Neural cell (in vitro differentiated cells): Measurements from ENCODE around the gene MAP4K2. TPM values are rescaled to one million over a fixed set of nuclear protein-coding genes. Genes with fewer than 3 reads are reported as not detected.
A peak's percentile ranks its signal among the peaks of the same experiment; 100 is the strongest.

Experiments
- H2AFZ ChIP-seq: fragments of 200-600, 300-800 bp; sonication (generic), shearing (Covaris generic); 2 replicates; pipeline ENCODE4 v1.6.0; 2014; ENCODE audit warnings: low read depth, mild to moderate bottlenecking, antibody characterized with exemption, low read length, moderate library complexity
- H3F3A ChIP-seq: fragments of 200-600 bp; shearing (Covaris generic); 2 replicates; pipeline ENCODE4 v1.6.1; 2016; ENCODE audit warnings: mild to moderate bottlenecking, moderate library complexity, mixed read lengths, antibody characterized with exemption, low read length; ENCODE audit not compliant: insufficient read depth, poor library complexity, severe bottlenecking
- H3K27ac ChIP-seq: fragments of 200-600, 300-800 bp; sonication (generic), shearing (Covaris generic); 2 replicates; pipeline ENCODE4 v1.5.1; 2014; ENCODE audit warnings: mild to moderate bottlenecking, low read length, moderate library complexity
- H3K27me3 ChIP-seq: fragments of 300-800, 200-600 bp; sonication (generic), shearing (Covaris generic); 2 replicates; pipeline ENCODE4 v1.6.0; 2014; ENCODE audit warnings: mild to moderate bottlenecking, low read depth, low read length, moderate library complexity; ENCODE audit not compliant: insufficient read depth
- H3K36me3 ChIP-seq: fragments of 300-800, 200-600 bp; sonication (generic), shearing (Covaris generic); 2 replicates; pipeline ENCODE4 v1.5.1; 2014; ENCODE audit warnings: mild to moderate bottlenecking, antibody characterized with exemption, low read length, moderate library complexity; ENCODE audit not compliant: insufficient read depth
- H3K4me2 ChIP-seq: fragments of 300-800, 200-600 bp; sonication (generic), shearing (Covaris generic); 2 replicates; pipeline ENCODE4 v1.6.0; 2014; ENCODE audit warnings: mild to moderate bottlenecking, low read length
- H3K4me3 ChIP-seq: fragments of 300-800, 200-600 bp; sonication (generic), shearing (Covaris generic); 2 replicates; pipeline ENCODE4 v1.5.1; 2014; ENCODE audit warnings: mild to moderate bottlenecking, low read length, moderate library complexity
- H3K79me2 ChIP-seq: fragments of 200-600 bp; shearing (Covaris generic); replicated peaks from 2 replicates; pipeline ENCODE4 v1.6.0; 2014; ENCODE audit warnings: mild to moderate bottlenecking, low read length, moderate library complexity; ENCODE audit not compliant: insufficient read depth
- H3K9ac ChIP-seq: fragments of 300-800, 200-600 bp; sonication (generic), shearing (Covaris generic); 2 replicates; pipeline ENCODE4 v1.6.1; 2016; ENCODE audit warnings: mild to moderate bottlenecking, low read length, mixed read lengths
- H3K9me2 ChIP-seq: fragments of 200-600 bp; shearing (Covaris generic); 2 replicates; pipeline ENCODE4 v1.6.1; 2016; ENCODE audit warnings: mild to moderate bottlenecking, low read length, mixed read lengths; ENCODE audit not compliant: insufficient read depth
- H3K9me3 ChIP-seq: fragments of 200-600, 300-800 bp; sonication (generic), shearing (Covaris generic); 2 replicates; pipeline ENCODE4 v1.6.1; 2016; ENCODE audit warnings: mild to moderate bottlenecking, mixed run types, low read length, moderate library complexity, mixed read lengths
- H4K20me1 ChIP-seq: fragments of 200-600 bp; shearing (Covaris generic); 2 replicates; pipeline ENCODE4 v1.6.1; 2016; ENCODE audit warnings: mild to moderate bottlenecking, mixed run types; ENCODE audit not compliant: insufficient read depth
- CTCF ChIP-seq: fragments of 450-650 bp; IDR thresholded peaks from 2 replicates; pipeline ENCODE4 v1.5.1; 2014; ENCODE audit warnings: antibody characterized with exemption, mild to moderate bottlenecking, moderate library complexity; ENCODE audit not compliant: poor library complexity, severe bottlenecking
- MXI1 ChIP-seq: fragments of 450-650 bp; conservative IDR thresholded peaks from 2 replicates; pipeline ENCODE4 v1.6.1; 2014; ENCODE audit warnings: antibody characterized with exemption, mild to moderate bottlenecking; ENCODE audit not compliant: poor library complexity, severe bottlenecking
- RAD21 ChIP-seq: fragments of 450-650 bp; conservative IDR thresholded peaks from 2 replicates; pipeline ENCODE4 v1.6.1; 2014; ENCODE audit warnings: antibody characterized with exemption, mild to moderate bottlenecking, moderate library complexity
- REST ChIP-seq: IDR thresholded peaks from 2 replicates; pipeline ENCODE4 v1.6.1; 2012; ENCODE audit warnings: borderline replicate concordance
- polyA minus RNA-seq: library from RNA; depleted of rRNA, polyadenylated mRNA; stranded (reverse); fragments of >200 nt; gene quantifications from 2 replicates; pipeline ENCODE4 v1.2.3, GENCODE V29; 2014
- polyA plus RNA-seq: library from polyadenylated mRNA; depleted of rRNA; stranded (reverse); fragments of >200 nt; gene quantifications from 2 replicates; pipeline ENCODE4 v1.2.3, GENCODE V29; 2014

MAP4K2 gene
- polyA plus RNA-seq (12.4 and 13.2 TPM in 2 replicates), polyA minus RNA-seq (9.5 and 9.7 TPM in 2 replicates)

GRCh38 chr11:64803158-64803845 lies at the start of gene MAP4K2:
Gene MAP4K2, minus strand, starts transcription at chr11:64803214. Its CDS starts 65 bp downstream, at chr11:64803149.
- Histone ChIP-seq H3K27ac (no peak within 1 kb of the TSS), H3F3A (no peaks in the 10 kb centered on the region), H3K9me2 (no peaks in the 10 kb centered on the region), H2AFZ (no peak within 1 kb of the TSS), H3K9me3 (no peaks in the 10 kb centered on the region), H3K4me2 (peak within 1 kb of the TSS; percentile 88), H3K4me3 (peak within 1 kb of the TSS; percentile 67), H3K79me2 (no peaks in the 10 kb centered on the region), H3K27me3 (no peaks in the 10 kb centered on the region), H3K9ac (peak within 1 kb of the TSS; percentile 54), H3K36me3 (peaks cover 9% of the 10 kb centered on the region), H4K20me1 (no peaks in the 10 kb centered on the region)
- TF ChIP-seq MXI1 (peak; percentile 27), CTCF (peak; percentile 49), REST (no peak), RAD21 (peak; percentile 24)

GRCh38 chr11:64851831-64852351 lies 48.9 kb upstream of the MAP4K2 start:
- no peak for TF ChIP-seq CTCF
- Histone ChIP-seq H3K27ac (no peak overlapping the region), H3K36me3 (no peaks in the 10 kb centered on the region), H3K9me2 (no peaks in the 10 kb centered on the region), H3K79me2 (no peaks in the 10 kb centered on the region), H3F3A (no peaks in the 10 kb centered on the region), H3K4me3 (no peak overlapping the region), H3K9ac (no peak overlapping the region), H3K27me3 (no peaks in the 10 kb centered on the region), H4K20me1 (no peaks in the 10 kb centered on the region), H3K4me2 (no peak overlapping the region), H3K9me3 (no peaks in the 10 kb centered on the region), H2AFZ (no peak overlapping the region)
